Fibroblast of skin of left biceps (primary cell): ENCODE measurements around the gene LTBR.
"Not testable (repeated sequence)": the region's sequence is repeated elsewhere in the genome, so short reads cannot be mapped to it uniquely, and the experiment has no call there.

Source experiments
- DNase-seq, 2 experiments: peaks; one replicate each; pipeline ENCODE4 v3.0.0-alpha.2; 2013; ENCODE audit warnings: low read depth in 2 of 2

The LTBR gene

DNA sequence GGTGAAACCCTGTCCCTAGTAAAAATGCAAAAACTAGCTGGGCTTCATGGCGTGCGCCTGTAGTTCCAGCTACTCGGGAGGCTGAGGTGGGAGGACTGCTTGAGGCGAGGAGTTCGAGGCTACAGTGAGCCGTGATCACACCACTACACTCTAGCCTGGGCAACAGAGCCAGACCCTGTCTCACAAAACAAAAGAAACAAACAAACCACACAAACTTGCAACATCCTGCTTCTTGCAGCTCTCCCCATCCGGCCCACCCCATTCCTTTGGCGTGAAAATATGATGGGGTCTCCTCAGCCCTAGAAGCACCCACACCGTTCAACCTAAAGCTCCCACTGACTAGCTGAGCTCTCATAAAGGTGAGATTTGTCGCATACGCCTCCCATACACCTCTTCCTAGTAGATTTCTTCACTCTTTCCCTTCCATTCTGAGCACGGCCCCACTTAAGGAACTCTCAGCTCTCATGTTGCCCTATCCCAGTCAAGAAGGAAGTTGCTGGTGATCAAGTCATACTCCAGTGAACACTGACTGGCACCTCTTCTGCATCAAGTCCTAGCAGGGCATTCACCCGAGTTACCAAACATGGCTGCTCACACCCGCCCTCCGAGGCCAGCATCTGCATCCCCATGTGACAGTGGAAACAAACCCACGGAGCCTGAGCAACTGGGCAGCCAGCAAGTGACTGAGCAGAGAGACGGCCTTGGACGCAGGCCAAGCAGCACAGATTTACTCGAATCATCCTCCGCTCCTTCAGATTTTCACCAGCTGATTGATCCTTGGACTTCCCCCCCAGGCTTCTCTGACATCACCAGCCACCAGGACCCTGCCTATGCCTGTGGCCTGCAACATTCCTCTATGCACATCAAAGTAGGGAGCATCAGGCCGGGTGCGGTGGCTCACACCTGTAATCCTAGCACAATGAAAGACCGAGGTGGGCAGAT, 41.9 kb downstream of the LTBR start:
- no peak for DNase-seq

DNA sequence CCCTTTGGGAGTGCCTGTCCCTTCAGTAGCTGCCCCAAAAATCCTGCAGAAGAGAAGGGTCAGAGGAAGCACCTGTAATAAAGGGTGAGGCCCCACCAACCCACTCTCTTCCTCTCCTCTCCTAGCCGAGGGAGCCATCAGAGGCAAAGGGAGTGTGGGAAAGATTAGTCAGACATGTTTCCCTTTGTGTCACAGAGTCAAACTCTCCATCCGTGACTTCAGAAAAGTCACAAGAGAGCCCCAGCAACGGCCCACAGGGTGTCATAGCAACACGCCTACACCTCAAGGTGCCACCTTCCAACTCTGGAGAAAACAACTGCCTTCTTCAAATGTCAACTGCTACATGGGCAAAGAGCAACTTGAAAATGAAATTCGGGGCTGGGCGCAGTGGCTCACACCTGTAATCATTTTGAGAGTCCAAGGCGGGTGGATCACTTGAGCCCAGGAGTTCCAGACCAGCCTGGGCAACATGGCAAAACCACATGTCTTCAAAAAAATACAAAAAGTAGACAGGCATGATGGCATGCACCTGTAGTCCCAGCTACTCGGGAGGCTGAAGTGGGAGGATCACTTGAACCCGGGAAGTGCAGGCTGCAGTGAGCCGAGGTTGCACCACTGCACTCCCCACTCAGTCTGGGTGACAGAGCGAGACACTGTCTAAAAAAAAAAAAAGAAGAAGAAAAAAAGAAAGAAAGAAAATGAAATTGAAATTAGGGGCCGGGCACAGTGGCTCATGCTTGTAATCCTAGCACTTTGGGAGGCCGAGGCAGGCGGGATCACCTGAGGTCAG, 43.1 kb downstream of the LTBR start:
- DNase-seq: no peak

DNA sequence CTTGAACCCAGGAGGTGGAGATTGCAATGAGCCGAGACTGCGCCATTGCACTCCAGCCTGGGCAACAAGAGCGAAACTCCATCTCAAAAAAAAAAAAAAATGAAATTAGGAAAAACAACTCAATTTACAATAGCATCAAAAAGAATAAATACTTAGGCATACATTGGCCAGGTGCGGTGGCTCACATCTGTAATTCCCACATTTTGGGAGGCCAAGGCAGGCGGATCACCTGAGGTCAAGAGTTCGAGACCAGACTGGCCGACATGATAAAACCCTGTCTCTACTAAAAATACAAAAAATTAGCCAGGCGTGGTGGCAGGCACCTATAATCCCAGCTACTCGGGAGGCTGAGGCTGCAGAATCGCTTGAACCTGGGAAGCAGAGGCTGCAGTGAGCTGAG, 43.8 kb downstream of the LTBR start:
- not testable (repeated sequence) for DNase-seq

DNA sequence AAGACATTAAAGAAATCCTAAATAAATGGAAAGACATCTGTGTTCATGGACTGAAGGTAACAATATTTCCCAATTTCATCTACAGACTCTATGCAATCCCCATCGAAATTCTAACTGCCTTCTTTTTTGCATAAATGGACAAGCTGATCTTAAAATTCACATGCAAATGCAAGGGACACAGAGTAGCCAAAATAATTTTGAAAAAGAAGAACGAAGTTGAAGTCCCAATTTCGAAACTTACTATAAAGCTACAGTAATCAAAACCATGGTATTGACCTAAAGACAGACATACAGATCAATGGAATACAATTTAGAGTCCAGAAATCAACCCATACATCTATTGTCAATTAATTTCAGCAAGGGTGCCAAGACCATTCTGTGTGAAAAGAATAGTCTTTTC, 44.4 kb downstream of the LTBR start:
- no peak for DNase-seq

DNA sequence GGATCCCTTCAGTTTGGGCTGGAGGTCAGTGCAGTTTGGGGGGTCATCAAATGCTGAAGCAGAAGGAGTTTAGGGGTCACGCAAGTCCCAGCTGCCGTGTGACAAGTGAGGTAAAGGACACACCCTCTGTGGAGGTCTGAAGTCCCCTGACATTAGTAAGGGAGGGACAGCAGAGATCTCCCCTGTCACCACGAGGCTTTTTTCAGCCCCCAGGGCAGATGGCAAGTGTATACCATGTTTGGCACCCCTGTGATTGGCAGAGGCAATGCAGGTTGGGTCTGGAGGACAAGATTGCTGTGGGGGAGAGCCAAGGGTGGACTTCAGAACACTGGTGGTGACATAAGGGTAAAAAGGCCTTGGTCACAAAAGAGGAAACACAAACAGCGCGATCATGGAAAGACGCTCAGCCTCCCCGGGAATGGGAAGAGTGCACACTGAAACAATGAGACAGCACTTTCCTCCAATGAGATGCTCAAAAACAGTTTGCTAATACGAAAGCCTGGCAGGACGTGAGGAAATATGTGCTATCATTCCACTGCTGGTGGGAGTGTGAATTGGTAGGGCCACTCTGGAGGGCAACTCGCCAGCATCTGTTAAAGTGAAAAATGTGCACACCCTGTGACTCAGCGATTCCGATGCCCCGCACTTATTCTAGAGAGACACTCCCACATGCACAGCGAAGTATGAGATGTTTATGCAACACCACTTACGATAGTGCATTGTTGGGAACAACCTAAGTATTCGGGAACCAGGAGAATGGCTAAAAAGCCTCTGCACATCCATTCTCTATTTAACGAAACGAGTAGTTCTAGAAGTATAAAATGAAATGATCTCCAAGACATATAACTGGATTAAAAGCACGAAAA, 46.4 kb downstream of the LTBR start:
- peak; percentile 80 to 84 for DNase-seq

DNA sequence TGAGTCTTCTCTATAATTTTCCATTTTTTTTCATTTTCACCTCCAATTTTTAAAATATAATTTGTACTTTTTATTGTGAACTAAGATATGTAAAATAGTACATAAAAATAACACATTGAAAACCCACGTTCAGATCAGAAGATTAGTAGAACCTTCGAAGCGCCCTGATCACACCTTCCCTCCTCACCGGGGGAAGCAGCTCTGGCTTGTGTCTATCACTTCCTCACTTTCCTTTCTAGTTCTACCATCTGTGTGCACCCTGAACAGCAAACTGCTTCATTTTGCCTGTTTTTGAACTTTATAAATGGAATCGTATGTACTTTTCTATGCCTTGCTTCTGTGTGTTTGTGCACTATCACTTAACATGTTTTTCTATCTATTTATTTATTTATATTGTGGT, 49.0 kb downstream of the LTBR start:
- no peak for DNase-seq

DNA sequence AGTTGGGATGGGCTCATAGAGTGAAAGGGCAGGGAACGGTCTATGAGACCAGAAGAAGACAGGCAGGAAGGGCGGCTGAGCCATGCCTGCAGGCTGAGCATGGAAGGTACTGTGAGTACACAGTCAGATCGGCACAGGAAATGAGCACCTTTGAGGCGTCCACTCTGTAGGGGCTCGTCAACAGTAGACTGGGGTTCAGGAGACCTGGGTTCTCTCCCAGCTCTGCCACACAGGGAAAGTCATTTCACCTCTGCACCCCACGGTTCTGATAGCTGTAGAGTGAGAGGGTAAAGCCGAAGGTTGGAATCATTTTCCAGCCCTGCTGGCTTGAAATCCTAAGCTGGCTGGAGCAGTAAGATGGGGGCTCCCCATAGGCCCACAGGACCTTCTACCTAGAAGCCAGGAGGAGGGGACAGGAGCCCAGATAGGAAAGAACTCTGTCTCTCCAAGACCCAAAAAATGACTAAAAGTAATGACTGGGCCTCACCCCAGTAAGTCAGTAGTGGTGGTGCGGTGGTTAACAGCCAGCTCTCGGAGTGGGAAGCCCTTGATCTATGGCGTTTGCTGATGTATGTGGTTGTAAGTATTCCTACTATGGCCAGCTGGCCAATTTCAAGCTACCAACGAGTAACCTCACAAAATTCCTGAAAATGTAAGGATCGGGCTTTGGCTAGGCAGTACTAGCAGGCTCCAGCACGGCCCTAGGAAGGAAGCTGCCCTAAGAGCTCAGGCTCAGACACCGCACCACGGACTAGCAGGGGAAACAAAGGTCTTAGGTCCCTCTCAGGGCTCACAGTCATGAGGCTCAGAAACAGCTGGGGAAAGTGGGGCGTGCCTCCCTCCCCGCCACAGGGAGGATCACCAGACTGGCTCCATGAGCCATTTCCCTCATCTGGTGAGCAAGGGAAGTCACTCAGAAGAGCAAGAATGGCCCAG, 50.5 kb downstream of the LTBR start:
- DNase-seq: no peak

DNA sequence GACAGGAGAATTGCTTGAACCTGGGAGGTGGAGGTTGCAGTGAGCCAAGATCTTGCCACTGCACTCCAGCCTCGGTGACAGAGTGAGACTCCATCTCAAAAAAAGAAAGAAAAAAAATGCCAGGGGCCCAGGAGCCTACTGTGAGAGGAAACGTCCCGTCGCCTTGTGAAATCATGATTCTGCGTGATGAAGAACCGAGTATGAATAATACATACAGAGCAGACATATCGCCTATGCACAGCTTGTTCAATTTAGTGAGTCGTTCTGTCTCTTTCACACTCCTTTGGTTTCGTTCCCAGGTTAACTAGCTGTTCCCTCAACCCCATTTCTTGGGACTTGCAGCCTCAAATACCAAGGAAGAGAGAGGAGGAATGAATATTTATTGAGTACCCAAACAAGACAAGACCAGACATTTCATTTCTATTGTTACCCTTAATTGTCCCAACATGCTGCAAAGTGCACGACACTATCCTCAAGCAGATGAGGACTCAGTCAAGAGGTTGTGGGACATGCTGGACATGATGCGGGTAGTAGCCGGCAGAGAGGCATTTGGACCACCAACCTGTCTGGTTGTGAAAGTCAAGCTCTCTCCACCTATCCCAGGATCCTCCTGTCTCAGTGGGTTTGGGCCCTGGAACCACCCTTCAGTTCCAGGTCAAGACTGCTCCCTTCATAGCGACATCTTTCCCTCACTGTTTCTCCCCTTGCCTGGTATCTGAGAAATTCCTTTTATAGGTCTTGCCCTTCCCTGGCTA, 52.2 kb downstream of the LTBR start:
- no peak for DNase-seq

DNA sequence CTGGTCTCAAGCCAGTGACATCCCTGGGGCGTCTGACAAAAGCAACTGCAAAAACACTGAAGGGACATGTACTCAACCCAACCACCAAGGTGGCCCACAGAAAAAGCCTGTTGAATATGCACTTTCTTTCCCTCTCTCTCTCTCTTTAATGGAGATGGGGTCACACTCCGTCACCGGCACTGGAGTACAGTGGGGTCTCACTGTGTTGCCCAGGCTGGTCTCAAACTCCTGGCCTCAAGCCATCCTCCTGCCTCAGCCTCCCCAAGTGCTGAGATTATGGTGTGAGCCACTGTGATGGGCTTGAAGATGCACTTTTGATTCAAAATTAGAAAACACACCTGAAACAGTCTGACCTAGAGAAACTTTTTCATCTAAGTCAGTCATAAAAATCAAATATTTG, 53.6 kb downstream of the LTBR start:
- DNase-seq: no peak

DNA sequence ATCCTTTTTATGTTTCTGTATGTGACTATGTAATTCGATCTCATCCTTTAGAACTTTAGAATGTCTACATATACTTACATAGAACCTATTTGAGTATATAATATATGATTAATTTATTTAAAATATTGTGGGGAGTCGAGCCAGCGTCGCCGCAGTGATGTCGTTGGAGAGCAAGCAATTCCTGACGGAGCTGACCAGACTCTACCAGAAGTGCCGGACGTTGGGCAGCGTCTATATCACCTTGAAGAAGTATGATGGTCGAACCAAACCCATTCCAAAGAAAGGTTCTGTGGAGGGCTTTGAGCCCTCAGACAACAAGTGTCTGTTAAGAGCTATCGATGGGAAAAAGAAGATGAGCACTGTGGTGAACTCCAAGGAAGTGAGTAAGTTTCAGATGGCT, 54.4 kb downstream of the LTBR start:
- DNase-seq: no peak

DNA sequence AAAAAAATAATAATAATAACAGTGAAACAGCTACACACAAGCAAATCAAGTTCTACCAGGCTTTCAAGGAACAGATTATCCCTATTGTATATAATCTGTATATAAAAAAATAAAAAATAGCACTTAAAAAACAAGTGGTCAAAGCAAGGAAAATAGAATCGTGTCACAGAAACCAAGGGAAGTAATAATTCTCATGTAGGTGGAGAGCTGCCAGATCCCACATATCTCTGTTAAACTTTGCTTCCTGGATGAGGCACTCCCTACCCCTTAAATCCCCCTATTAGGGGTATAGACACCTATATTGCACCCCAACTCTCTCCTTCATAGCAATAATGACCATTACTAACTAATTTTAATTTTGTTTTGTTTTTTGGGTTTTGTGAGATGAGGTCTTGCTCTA, 56.4 kb downstream of the LTBR start:
- no peak for DNase-seq
